Head of caudate nucleus (tissue), 42 donors: Measurements from ENCODE around the gene SFMBT2.

Experiments
- DNase-seq, 42 donors: peaks; one replicate each; pipeline versions ENCODE4 v3.0.0 to v3.0.0-alpha.2; 2020 to 2021; ENCODE audit warnings: mixed read lengths in 7 of 42
- intact Hi-C: fragments of 100-400 bp; cut with DNase I; formaldehyde crosslinking; loops from one replicate; pipeline ENCODE4 v1.15.0; 2022

The SFMBT2 gene

DNA sequence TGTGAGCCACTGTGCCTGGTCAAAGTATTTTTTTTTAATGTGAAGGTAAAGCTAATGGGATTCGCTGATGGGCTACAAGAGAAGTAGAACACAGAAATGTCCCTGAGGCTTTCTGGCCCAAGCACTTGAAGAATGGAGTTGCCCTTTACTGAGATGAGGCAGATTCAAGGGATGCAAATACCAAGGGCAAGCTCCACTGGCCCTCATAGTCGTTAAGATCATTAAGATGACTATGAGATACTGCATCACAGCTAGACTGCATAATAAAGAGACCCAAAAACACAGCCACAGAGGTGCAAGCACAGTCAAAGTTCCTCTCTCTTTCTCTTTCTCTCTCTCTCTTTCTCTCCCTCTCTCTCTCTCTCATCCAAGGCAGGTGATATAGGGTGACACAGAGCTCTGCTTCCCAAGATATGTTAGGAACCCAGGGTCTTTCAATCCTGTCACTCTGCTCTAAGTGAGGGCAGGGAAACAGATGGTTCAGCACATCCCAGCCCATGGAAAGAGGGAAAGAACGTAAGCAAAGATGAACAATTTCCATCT is 117.4 kb downstream of the SFMBT2 start:
- no peak for DNase-seq
- intact Hi-C loops: no loop called here

DNA sequence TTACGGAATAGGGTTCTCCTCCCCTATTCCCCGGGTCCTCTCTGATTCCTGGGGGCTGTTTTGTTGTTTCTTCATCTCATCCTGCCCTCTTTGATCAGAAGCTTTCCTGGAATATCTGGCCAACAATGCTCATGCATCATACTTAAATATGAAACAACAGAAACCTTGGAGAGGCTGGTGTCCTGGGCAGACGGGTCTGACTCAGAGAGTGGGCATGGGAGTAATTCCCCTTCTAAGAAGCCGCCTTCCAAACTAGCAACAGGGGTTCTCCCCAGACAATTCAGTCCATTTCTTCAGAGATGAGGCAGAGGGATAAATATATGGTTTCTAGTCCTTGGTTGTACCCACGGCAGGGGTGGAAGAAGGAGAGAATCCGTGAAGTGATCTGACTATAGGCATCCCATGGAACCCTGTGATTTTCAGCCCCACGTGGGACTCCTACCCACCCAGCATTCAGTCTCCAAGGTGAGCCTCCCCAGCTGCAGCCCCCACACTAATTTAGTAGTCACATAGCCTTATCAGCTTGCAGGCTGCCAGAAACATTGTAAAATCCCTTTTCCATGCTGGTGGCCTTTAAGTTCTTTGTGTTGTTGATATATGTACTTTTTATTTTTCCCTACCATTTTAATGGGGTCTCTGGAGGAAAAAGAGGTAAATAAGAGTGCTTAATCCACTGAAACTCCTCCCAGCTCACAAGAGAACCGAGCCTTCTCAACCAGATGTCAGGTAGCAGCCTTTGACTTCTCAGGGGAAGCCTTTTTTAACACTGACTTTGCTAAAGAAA is 119.2 kb downstream of the SFMBT2 start:
- peak in 30 of 42 donors; percentile 9 to 76 (median 36) for DNase-seq
- intact Hi-C loops: no loop called here

DNA sequence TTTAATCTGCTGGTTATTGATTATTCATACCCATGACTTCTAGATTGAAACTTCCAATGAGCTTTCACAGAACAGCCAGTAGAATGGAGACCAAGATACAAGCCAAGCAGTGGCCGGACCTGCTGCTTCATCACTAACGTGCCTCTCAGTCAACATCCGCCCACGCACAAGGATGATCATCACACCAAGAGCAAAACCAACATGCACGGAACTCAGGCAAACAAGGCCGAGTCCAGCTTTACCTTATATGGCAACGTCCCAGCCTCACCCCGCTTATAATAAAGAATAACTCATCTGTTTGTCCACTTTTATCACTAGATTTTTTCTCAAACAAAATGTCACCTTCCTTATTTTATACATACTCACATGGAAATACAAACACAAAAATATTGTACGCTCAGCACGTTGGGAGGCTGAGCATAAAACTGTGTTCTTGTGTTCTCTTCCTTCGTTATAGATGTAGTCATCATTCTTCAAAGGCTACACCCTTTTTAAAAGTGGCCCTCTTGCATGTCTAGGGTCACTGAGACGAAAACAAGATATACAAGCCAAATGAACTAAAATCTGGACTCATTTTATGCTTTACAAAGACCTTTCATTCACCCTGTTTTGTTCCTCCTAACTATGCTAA is 122.7 kb downstream of the SFMBT2 start:
- DNase-seq: no peak
- intact Hi-C loops: no loop called here

DNA sequence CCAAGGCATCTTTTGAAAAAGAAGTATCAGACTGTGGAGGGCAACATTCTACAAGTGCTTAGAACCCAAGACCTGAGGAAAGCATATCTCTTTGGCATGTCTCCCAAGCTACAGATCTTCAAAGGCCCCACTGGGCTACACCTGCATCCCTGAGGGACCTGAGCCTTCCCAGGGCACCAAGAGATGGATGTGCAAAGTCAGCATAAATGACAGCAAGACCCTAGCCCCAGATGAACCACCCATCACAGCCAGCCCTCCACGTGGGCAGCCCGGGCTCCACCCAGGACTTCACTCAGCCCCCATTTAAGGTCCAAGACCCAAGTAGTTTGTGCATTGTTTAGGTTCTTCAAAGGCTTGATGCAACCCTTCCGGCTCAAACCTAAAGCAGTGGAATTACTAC is 123.5 kb downstream of the SFMBT2 start:
- no peak for DNase-seq
- intact Hi-C loops: no loop called here

DNA sequence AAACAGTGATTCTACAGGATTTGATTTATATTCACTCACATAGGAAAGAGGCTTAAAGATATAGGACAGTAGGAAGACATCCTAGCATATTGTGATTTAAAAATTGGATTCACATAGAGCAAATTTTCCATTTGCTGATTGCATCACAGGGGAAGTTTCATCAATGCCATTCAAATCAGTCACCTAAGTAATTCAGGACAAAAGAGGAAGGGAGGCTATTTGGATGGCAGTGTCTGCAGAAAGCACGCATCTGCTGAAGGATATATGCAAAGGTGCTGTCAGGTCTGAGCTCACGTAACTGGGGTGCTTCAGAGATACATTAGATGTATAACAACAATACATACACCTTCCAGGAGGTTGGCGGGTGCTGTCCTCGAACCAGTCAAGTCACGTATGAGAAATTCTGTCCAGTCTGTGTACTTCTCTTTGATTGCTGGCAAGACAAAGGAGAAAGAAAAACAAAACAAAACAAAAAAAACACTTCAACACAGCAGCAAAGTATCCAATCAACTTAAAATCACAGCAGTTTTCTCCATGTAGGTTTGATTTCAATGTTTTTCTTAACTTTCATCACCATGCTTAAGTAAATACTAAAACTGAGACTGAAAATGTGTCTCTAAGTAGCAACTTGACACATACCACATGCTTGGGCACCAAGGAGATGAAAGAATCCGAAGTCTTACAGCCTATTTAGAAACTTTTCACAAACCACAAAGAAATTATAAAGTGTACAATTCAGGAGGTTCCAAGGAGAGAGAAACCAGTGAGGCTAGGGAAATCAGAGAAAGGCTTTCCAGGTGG is 125.1 kb downstream of the SFMBT2 start:
- intact Hi-C loops: no loop called here
- DNase-seq: no peak

DNA sequence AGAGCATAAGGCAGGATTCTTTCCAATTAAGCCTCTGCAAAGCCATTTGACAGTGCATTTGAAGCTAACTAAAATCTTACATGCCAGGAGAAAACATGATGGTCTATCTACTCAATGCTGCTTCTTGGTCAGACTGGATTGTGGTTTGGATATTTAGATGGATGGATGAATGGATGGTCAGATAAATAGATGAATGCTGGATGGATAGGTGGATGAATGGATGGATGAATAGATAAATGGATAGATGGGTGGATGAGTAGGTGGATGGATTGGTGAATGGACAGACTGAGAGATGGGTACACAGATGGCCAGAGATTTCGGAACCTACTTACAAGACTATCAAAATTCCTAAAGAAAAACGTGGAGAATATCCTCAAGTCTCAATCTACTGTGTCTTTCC is 127.6 kb downstream of the SFMBT2 start:
- intact Hi-C loops: no loop called here
- no peak for DNase-seq

DNA sequence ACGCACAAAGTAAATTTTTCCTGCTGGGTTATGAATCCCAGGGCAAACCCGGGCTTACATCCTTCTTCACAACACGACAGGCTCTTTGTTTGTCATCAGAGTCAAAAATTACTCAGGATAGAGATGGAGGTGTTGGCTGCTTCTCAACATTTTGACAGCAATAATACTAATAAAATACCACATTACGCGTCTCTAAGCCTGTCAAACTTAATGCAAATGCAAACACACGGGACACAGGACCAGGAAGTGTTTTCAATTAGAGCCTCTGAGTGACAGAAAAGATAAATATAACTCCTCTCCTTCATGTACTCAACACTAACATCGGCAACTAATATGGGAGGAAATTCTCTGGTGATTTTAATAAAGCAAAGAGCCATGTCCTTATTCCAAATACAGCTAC is 128.4 kb downstream of the SFMBT2 start:
- intact Hi-C loops: no loop called here

DNA sequence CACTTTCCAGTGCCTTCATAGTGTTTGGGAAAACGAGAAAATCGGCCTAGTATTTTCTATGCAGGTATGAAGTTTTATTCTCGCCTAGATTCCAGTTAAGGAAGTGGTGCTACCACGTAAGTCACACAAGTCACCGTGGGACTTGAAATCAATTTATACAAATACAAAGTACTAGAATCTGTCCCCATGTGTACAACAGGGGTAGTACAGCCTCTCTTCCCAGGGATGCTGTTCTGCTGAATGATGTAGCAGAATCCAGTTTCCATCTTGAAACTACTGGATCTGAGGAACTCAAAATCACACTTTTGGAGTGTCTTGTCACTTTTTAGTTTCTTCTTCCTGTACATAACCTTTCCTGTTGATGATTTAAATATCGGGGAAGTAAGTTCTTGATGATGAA is 129.4 kb downstream of the SFMBT2 start:
- DNase-seq: no peak
- intact Hi-C loops: no loop called here

More for the DNA sequence above, 128.4 kb downstream of the SFMBT2 start:
- DNase-seq: no peak

DNA sequence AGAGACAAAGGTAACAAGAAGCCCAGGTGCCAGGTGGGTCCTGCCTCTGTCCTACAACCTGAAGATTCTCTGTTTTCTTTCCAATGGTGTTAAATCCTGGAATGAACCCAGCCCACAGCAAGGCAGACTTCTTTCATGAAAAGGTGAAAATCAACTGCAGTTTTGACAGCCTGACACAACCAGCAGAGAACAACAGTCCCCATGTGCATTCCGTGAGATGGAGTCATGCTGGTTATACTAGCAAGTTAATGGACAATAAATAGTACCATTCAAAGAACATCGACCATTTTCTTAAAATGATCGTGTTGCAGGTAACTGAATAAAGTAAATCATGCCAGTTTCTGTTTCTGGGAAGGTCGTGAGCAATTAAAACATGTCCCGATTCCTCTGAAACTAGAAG is 131.5 kb downstream of the SFMBT2 start:
- DNase-seq: no peak
- intact Hi-C loops: no loop called here

DNA sequence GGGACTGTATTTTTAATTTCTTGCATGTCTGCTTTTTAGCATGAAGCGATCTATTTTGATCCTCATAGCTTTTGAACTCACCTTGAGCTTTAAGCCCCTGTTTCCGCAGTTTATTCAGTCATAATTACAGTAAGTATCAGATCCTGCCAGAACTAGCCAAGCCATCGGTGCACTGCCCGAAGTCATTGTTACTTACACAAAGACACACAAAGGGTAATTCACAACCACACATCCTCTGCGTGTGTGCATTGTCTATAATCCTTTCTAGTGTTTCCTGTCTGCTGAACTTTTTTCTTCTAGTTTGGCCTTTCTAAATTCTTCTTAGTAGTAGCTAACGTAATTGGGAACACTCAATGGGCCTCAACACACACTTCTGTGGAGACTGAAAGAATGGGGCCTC is 133.0 kb downstream of the SFMBT2 start:
- intact Hi-C loops: no loop called here
- no peak for DNase-seq

DNA sequence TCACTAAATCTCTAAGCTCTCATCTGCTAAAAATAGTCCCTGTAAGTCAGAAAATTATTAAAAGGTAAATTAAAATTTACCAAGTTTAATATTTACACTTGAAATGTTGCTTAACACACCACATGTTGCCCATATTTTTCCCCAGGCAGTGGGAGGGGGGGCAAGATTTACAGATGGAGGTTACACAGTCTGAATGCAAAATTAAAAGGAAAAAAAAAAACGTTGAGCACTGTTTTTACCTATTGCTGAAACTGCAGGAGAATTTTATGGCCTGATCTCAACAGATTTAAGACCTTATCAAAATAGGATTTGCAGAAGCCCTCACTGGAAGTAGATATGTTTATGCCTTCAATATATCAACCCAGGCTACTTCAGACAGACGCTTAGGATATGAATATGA is 133.4 kb downstream of the SFMBT2 start:
- no peak for DNase-seq
- intact Hi-C loops: no loop called here

DNA sequence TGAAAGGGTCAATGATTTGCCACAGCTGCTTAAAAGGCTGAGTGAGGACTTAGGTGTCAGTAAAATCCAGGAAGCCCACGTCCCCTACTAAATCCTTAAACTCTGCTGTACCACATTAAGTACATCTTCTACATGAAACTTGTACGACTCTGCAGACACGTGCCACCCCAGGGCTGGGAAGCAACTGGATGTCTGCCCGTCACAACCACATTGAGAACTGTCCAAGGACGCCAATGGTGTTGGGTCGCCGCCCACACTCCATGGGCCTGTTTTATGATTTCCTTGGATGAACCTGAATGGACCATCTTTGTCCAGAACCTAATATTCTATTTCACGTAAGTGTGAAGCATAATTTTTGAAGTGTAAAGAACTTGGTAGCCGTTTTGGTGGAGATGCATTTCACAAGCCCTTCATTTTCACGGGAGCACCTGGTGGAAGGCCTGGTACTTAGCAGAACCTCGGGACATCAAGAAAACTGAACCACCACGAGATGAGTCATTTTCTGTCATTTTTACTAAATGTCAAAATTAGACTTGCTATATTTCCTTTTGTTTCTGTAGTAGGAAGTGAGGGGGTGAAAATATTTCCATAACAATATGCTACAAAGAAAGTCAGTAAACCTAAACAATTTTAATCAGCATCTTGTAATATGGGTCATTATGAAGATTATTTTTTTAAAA is 134.9 kb downstream of the SFMBT2 start:
- intact Hi-C loops: no loop called here
- DNase-seq: peak in 6 of 42 donors; percentile 24 to 52 (median 30)

DNA sequence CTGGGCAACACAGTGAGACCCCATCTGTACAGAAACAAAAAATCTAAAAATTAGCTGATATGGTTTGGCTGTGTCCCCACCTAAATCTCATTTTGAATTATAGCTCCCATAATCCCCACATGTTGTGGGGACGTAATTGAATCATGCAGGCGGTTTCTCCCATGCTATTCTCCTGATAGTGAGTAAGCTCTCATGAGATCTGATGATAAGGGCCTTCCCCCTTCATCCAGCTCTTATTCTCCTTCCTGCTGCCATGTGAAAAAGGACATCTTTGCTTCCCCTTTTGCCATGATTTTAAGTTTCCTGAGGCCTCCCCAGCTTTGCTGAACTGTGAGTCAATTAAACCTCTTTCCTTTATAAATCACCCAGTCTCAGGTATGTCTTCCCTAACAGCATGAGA is 136.5 kb downstream of the SFMBT2 start:
- intact Hi-C loops: no loop called here
- DNase-seq: no peak

DNA sequence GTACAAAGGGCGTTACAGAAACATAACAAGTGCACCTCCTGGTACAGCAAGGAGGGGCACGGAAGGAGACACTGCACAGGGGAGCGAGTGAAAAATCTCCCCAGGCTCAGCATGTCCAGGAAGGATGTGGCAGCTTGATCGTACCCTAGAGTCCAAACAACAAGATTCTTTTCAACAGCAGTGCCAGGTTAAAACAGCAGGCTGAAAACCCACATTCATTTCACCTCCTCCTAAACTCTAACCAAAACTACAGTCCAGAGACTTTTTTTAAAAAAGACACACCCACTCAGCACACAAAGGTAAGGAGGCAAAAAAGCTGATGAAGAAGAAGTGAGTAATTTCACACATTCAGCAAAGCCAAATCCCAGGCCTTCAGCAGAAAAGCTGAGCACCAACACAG is 138.8 kb downstream of the SFMBT2 start:
- intact Hi-C loops: no loop called here
- DNase-seq: no peak

DNA sequence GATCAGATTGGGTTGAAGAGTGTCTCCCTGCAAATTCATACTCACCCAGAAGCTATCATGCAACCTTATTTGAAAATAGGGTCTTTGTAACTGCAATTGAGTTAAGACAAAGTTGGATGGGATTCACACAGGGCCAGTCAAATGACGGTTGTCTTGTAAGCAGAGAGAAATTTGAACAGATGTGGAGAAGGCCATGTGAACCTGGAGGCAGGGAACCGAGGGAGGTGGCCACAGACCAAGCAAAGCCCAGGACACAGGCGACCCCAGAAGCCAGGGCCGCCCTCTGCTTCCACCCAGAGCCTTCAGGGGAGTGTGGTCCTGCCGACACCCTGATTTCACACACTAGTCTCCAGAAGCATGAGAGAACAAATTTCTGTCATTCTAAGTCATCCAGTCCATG is 140.8 kb downstream of the SFMBT2 start:
- intact Hi-C loops: no loop called here
- DNase-seq: no peak

DNA sequence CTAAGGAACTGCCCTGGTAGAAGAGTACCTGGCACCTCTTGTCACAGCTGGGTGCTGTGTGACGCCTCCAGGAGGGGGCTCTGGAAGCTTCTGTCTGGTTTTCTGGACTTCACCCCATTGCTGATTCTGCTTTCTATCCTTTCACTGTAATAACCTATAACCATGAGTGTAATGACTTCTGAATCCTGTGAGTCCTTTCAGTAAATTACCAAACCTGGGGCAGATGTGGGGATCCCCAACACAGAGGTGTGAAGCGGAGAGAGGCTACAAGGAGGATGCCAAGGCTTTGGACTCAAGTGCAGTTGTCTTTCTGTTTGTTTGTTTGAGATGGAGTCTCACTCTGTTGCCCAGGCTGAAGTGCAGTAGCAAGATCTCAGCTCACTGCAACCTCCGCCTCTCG is 143.7 kb downstream of the SFMBT2 start:
- intact Hi-C loops: no loop called here
- DNase-seq: no peak

DNA sequence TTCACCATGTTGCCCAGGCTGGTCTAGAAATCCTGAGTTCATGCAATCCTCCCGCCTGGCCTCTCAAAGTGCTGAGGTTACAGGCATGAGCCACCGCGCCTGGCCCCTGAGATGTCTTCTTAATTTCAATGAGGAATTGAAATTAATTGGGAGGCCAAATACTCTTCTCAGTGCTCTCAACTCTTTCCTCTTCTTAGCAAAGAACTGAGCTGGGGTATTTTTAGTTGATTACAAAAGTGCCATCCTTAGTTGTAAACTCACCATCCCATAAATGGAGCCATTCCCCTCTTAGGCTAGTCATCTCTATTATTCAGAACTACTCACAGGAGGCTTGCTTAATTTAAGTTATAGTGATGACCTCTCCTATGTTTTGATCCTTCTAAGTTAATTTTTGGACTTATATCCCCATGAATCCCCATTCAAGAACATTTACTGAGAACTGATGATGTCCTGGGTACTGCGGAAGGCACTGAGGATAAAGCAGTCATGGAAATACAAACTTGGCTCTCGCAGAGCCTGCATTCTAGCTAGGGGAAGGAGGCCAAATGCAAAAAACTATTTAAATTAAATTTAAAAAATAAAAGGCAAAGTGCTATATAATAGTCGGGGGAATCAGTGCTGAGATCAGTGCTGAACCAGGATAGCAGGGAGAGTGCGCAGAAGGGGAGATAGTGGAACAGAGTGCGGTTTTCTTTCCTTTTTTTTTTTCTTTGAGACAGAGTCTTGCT is 145.3 kb downstream of the SFMBT2 start:
- intact Hi-C loops: no loop called here
- DNase-seq: no peak

DNA sequence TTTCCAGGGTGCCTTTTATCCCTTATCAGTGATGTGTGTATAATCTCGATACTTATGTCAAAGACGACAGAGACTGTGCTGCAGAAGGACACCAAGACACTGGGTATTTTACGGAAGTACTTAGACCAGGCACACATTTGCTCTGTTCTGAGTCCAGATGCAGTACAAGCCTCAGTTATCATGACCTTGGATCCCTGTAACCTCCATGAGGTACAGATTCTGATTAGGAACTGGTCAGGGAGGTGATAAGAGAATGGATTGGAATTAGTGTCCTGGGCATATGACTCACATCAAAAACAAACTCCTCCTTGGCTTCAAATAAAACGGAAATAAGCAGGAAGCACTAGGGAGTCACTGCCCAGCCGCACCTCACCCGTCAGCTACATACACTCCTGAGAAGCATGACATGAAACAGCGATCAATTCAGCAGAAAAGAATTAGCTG is 146.5 kb downstream of the SFMBT2 start:
- no peak for DNase-seq
- intact Hi-C loops: no loop called here

DNA sequence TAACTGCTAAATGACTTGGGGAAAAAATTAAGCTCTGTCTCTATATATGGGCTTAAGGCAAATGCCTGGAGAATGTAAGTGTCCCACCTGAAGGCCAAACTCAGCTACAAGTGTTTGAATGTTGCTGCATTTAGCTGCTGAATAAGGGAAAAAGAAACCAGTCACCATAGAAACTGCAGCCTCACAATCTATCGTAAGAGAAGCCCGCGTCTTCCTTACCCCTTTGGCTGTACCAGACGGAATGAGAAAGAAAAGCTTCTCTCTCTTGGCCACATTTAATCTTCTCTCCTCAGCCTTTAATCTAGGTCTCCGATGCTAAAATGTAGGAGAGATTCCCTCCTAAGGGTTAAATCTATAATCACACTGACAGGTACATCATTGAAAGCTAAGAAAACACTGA is 147.2 kb downstream of the SFMBT2 start:
- DNase-seq: no peak
- intact Hi-C loops: no loop called here
